HG03378 (cell line): ENCODE results near the gene GRIK5.
A peak's percentile ranks its signal among the peaks of the same experiment; 100 is the strongest.
"Not testable (repeated sequence)": the region's sequence is repeated elsewhere in the genome, so short reads cannot be mapped to it uniquely, and the experiment has no call there.

Source experiments
- ATAC-seq: cut with Tn5 transposase; IDR thresholded peaks from one replicate; pipeline ENCODE4 v1.9.1; 2021; ENCODE audit warnings: mild to moderate bottlenecking, moderate library complexity; ENCODE audit not compliant: unreplicated experiment

GRIK5 gene

GRCh38 chr19:42069619-42070351, at the start of gene GRIK5:
TSS of gene GRIK5 (minus strand) at chr19:42070206. CDS start at chr19:42065770, 4,436 bp downstream.
- no peak for ATAC-seq

GRCh38 chr19:42117076-42117475, 47.1 kb upstream of the GRIK5 start:
- no peak for ATAC-seq

GRCh38 chr19:42116308-42117075, 46.5 kb upstream of the GRIK5 start:
- ATAC-seq = no peak

GRCh38 chr19:42115705-42116104, 45.7 kb upstream of the GRIK5 start:
- no peak for ATAC-seq

GRCh38 chr19:42115219-42115618, 45.2 kb upstream of the GRIK5 start:
- ATAC-seq = no peak

GRCh38 chr19:42114412-42114811, 44.4 kb upstream of the GRIK5 start:
- peak; percentile 44 for ATAC-seq

- ATAC-seq = peak; percentile 40
These were observed 43.8 kb upstream of the GRIK5 start for GRCh38 chr19:42113641-42114348.

- ATAC-seq = no peak
These were observed 41.8 kb upstream of the GRIK5 start for GRCh38 chr19:42111811-42112210.

- no peak for ATAC-seq
These were observed 41.4 kb upstream of the GRIK5 start for GRCh38 chr19:42111384-42111783.

GRCh38 chr19:42110658-42111057, 40.7 kb upstream of the GRIK5 start:
- no peak for ATAC-seq

- ATAC-seq = no peak
These were observed 39.9 kb upstream of the GRIK5 start for GRCh38 chr19:42109896-42110295.

GRCh38 chr19:42108527-42109389, 38.8 kb upstream of the GRIK5 start:
- ATAC-seq = peak; percentile 53

GRCh38 chr19:42105368-42105767, 35.4 kb upstream of the GRIK5 start:
- no peak for ATAC-seq

GRCh38 chr19:42102877-42103276, 32.9 kb upstream of the GRIK5 start:
- no peak for ATAC-seq

- ATAC-seq = not testable (repeated sequence)
These were observed 30.2 kb upstream of the GRIK5 start for GRCh38 chr19:42100241-42100640.

- no peak for ATAC-seq
These were observed 29.4 kb upstream of the GRIK5 start for GRCh38 chr19:42099336-42099925.

- no peak for ATAC-seq
These were observed 28.8 kb upstream of the GRIK5 start for GRCh38 chr19:42098781-42099180.

GRCh38 chr19:42097461-42097860, 27.5 kb upstream of the GRIK5 start:
- no peak for ATAC-seq

- no peak for ATAC-seq
These were observed 26.3 kb upstream of the GRIK5 start for GRCh38 chr19:42096255-42096837.

- no peak for ATAC-seq
These were observed 25.8 kb upstream of the GRIK5 start for GRCh38 chr19:42095814-42096230.
